IMR-90 (cell line): Measurements from ENCODE around the gene CAMP. TPM values are rescaled to one million over a fixed set of nuclear protein-coding genes. Genes with fewer than 3 reads are reported as not detected.

Source experiments
- ATAC-seq: fragments of 200-7000 bp; cut with Tn5 transposase; 2 replicates; pipeline ENCODE4 v1.9.1; 2020; ENCODE audit warnings: low read depth, mild to moderate bottlenecking, moderate library complexity
- BruUV-seq: library from RNA; stranded (reverse); fragments of 400-500 nt; replicated peaks from 2 replicates; lab custom pipeline; 2021; lab: Mats Ljungman, UMichigan
- CTCF ChIA-PET: fragments of 300-600 bp; formaldehyde crosslinking; extraction: SDS; loops from one replicate; lab custom pipeline; 2021; ENCODE audit warnings: antibody characterized with exemption; lab: Yijun Ruan, JAX
- POLR2A ChIA-PET: fragments of 300-600 bp; sonication (Branson Sonifier 250); formaldehyde crosslinking; loops from one replicate; lab custom pipeline; 2022; ENCODE audit warnings: antibody characterized with exemption; ENCODE audit not compliant: unreplicated experiment; lab: Charles Lee
- DNase-seq: peaks from one replicate; pipeline ENCODE4 v3.0.0; 2013
- H2AFZ ChIP-seq: replicated peaks from 2 replicates; pipeline ENCODE3; 2013; ENCODE audit warnings: low read length, mild to moderate bottlenecking; ENCODE audit not compliant: poor library complexity
- H2AK5ac ChIP-seq: 2 replicates; pipeline ENCODE4 v1.6.1; 2013; ENCODE audit warnings: low read depth, low read length, inconsistent platforms
- H2AK9ac ChIP-seq: replicated peaks from 2 replicates; pipeline ENCODE3; 2013; ENCODE audit warnings: mild to moderate bottlenecking, low read depth, low read length, moderate library complexity; ENCODE audit not compliant: poor library complexity
- H2BK120ac ChIP-seq: 2 replicates; pipeline ENCODE4 v1.6.1; 2013; ENCODE audit warnings: low read depth, low read length, inconsistent platforms
- H2BK15ac ChIP-seq: 3 replicates; pipeline ENCODE4 v1.6.1; 2013; ENCODE audit warnings: low read depth, low read length, inconsistent platforms
- H2BK20ac ChIP-seq: 2 replicates; pipeline ENCODE4 v1.6.1; 2013; ENCODE audit warnings: low read depth, mild to moderate bottlenecking, inconsistent platforms, low read length, moderate library complexity
- H2BK5ac ChIP-seq: 2 replicates; pipeline ENCODE4 v1.6.1; 2013; ENCODE audit warnings: mild to moderate bottlenecking, low read depth, low read length, inconsistent platforms; ENCODE audit not compliant: poor library complexity, severe bottlenecking
- H3K14ac ChIP-seq: replicated peaks from 2 replicates; pipeline ENCODE4 v1.6.1; 2013; ENCODE audit warnings: low read depth, low read length, inconsistent platforms
- H3K18ac ChIP-seq: 2 replicates; pipeline ENCODE4 v1.6.1; 2013; ENCODE audit warnings: low read depth, low read length, control low read depth
- H3K23ac ChIP-seq: 2 replicates; pipeline ENCODE4 v1.6.1; 2013; ENCODE audit warnings: low read depth, low read length, inconsistent platforms
- H3K27ac ChIP-seq: 2 replicates; pipeline ENCODE4 v1.5.1; 2013; ENCODE audit warnings: mild to moderate bottlenecking, control low read depth, low read length; ENCODE audit not compliant: insufficient read depth
- H3K27me3 ChIP-seq: 2 replicates; pipeline ENCODE4 v1.6.1; 2013; ENCODE audit warnings: low read length; ENCODE audit not compliant: control insufficient read depth, insufficient read depth
- H3K36me3 ChIP-seq: 2 replicates; pipeline ENCODE4 v1.6.1; 2013; ENCODE audit warnings: low read length, mixed read lengths; ENCODE audit not compliant: control insufficient read depth, insufficient read depth
- H3K4ac ChIP-seq: 2 replicates; pipeline ENCODE4 v1.6.1; 2013; ENCODE audit warnings: low read depth, low read length, inconsistent platforms
- H3K4me1 ChIP-seq: 2 replicates; pipeline ENCODE4 v1.6.1; 2013; ENCODE audit warnings: low read length, mixed read lengths; ENCODE audit not compliant: control insufficient read depth, insufficient read depth
- H3K4me2 ChIP-seq: 2 replicates; pipeline ENCODE4 v1.6.1; 2013; ENCODE audit warnings: low read depth, mild to moderate bottlenecking, control low read depth, low read length, moderate library complexity
- H3K4me3 ChIP-seq: 2 replicates; pipeline ENCODE4 v1.5.1; 2013; ENCODE audit warnings: low read depth, mild to moderate bottlenecking, control low read depth, low read length, moderate library complexity; ENCODE audit not compliant: insufficient read depth
- H3K56ac ChIP-seq: 2 replicates; pipeline ENCODE4 v1.6.1; 2013; ENCODE audit warnings: low read length, inconsistent platforms; ENCODE audit not compliant: insufficient read depth; ENCODE audit errors: extremely low read depth
- H3K79me1 ChIP-seq, 2 experiments: 2 replicates each; pipeline ENCODE4 v1.6.1; 2013; ENCODE audit warnings: low read length in 2 of 2, inconsistent platforms in 1 of 2, low read depth in 1 of 2
- H3K9ac ChIP-seq: 2 replicates; pipeline ENCODE4 v1.6.1; 2013; ENCODE audit warnings: low read depth, low read length, control low read depth
- H3K9me1 ChIP-seq: 2 replicates; pipeline ENCODE4 v1.6.1; 2013; ENCODE audit warnings: low read length, inconsistent platforms; ENCODE audit not compliant: insufficient read depth
- H3K9me3 ChIP-seq: 2 replicates; pipeline ENCODE4 v1.6.1; 2013; ENCODE audit warnings: low read length; ENCODE audit not compliant: control insufficient read depth, insufficient read depth
- H4K20me1 ChIP-seq: 2 replicates; pipeline ENCODE4 v1.6.1; 2013; ENCODE audit warnings: low read length, inconsistent platforms; ENCODE audit not compliant: insufficient read depth
- H4K5ac ChIP-seq: 2 replicates; pipeline ENCODE4 v1.6.1; 2013; ENCODE audit warnings: mild to moderate bottlenecking, low read depth, low read length, control low read depth
- H4K8ac ChIP-seq, 2 experiments: 2 replicates each; pipeline ENCODE4 v1.6.1; 2013; ENCODE audit warnings: low read depth in 2 of 2, low read length in 2 of 2, control low read depth in 1 of 2, inconsistent platforms in 1 of 2
- H4K91ac ChIP-seq: 2 replicates; pipeline ENCODE4 v1.6.1; 2013; ENCODE audit warnings: low read depth, low read length, inconsistent platforms; ENCODE audit not compliant: insufficient read depth
- CHD1 ChIP-seq: IDR thresholded peaks from 2 replicates; pipeline ENCODE4 v1.6.1; 2012; ENCODE audit warnings: low read depth, low read length, improper control_type of control experiment
- MXI1 ChIP-seq: IDR thresholded peaks from 2 replicates; pipeline ENCODE4 v1.6.1; 2012; ENCODE audit warnings: low read depth, mild to moderate bottlenecking, low read length, moderate library complexity, borderline replicate concordance
- POLR2A ChIP-seq: IDR thresholded peaks from 2 replicates; pipeline ENCODE4 v1.6.1; 2012; ENCODE audit warnings: mild to moderate bottlenecking, low read depth, low read length
- RAD21 ChIP-seq: IDR thresholded peaks from 2 replicates; pipeline ENCODE4 v1.6.1; 2012; ENCODE audit warnings: low read length, improper control_type of control experiment
- RCOR1 ChIP-seq: IDR thresholded peaks from 2 replicates; pipeline ENCODE4 v1.6.1; 2012; ENCODE audit warnings: mild to moderate bottlenecking, low read length, improper control_type of control experiment; ENCODE audit not compliant: insufficient replicate concordance
- RFX5 ChIP-seq: IDR thresholded peaks from 2 replicates; pipeline ENCODE4 v1.8.0; 2012; ENCODE audit warnings: low read depth, mild to moderate bottlenecking, low read length, moderate library complexity
- SMC3 ChIP-seq: fragments of 150-350 bp; IDR thresholded peaks from 2 replicates; pipeline ENCODE4 v1.6.1; 2016; ENCODE audit warnings: low read depth, mild to moderate bottlenecking, antibody characterized with exemption, low read length, moderate library complexity
- WGBS, 2 experiments: methylation state at CpG; one replicate each; pipeline versions ENCODE4 v1.1.5 to v1.1.7; 2013; ENCODE audit warnings: missing lambda C conversion rate in 2 of 2; ENCODE audit not compliant: insufficient read length in 1 of 2; ENCODE audit errors: extremely low coverage in 2 of 2; 5-methylcytosine and 5-hydroxymethylcytosine counted together
- dilution Hi-C: fragments of 300-500 bp; cut with HindIII; formaldehyde crosslinking; loops from one replicate; pipeline ENCODE4 v1.14.3; 2018; ENCODE audit warnings: low sequenced_read_pairs; ENCODE audit not compliant: unreplicated experiment
- in situ Hi-C: fragments of 300-500 bp; cut with MboI; formaldehyde crosslinking; loops from 3 replicates; pipeline ENCODE4 v1.14.3; 2019; ENCODE audit warnings: low sequenced_read_pairs, inconsistent platforms, mixed read lengths
- intact Hi-C: fragments of 100-400 bp; cut with micrococcal nuclease; formaldehyde crosslinking; loops from 2 replicates; pipeline ENCODE4 v1.10.0; 2022
- polyA plus RNA-seq, 3 experiments: library from polyadenylated mRNA; depleted of rRNA; stranded (reverse); fragments of >200 nt; gene quantifications; 2 replicates each; pipeline ENCODE4 v1.2.3, GENCODE V29; 2012; ENCODE audit warnings: low replicate concordance in 1 of 3
- total RNA-seq: library from RNA; depleted of rRNA; stranded (reverse); fragments of >200 nt; gene quantifications from 2 replicates; pipeline ENCODE4 v1.2.3, GENCODE V29; 2012
- TF ChIP-seq, protein P1 (sequence below): fragments of 150-350 bp; IDR thresholded peaks from 2 replicates; pipeline ENCODE4 v1.6.1; 2017; ENCODE audit warnings: mild to moderate bottlenecking, antibody characterized with exemption, low read length, low read depth
- TF ChIP-seq, protein P2 (sequence below): fragments of 150-350 bp; IDR thresholded peaks from 2 replicates; pipeline ENCODE4 v1.6.1; 2016; ENCODE audit warnings: low read depth, mild to moderate bottlenecking, low read length, moderate library complexity, borderline replicate concordance

Gene CAMP
- total and polyA plus RNA-seq, 2 of the 4 experiments (the other 2 are of a cell fraction): not detected

DNA sequence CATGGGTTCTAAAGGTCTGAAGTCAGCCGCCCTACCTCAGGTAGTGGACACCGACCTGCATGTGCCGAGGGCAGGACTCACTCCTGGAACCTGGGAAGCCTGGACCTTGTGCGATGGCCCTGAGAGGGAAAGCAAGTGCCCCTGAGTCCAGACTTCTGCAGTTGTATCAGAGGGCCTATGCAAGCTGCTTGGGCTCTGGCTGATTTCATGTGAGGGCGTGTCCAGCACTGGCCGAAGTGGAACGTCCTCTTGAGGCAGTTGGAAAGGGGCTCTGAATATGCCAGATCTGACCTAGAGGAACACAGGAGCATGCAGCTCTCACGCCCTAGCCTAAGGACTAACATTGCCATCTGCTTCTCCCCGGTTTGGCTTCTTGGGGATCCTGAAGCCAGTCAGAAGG, 2.5 kb upstream of the CAMP start:
- H3K36me3 ChIP-seq: no peaks in the 10 kb centered on the region
- H3K27me3 ChIP-seq: peaks cover 52% of the 10 kb centered on the region
- H4K91ac ChIP-seq: no peak overlapping the region
- H2BK5ac ChIP-seq: no peak overlapping the region
- no peak for DNase-seq
- CTCF ChIA-PET: no interaction called here
- no peak overlapping the region for H2AFZ ChIP-seq
- no peak overlapping the region for H2AK5ac ChIP-seq
- H3K14ac ChIP-seq: no peak overlapping the region
- TF ChIP-seq POLR2A (no peak), RFX5 (no peak), CHD1 (no peak), RAD21 (no peak), RCOR1 (no peak), MXI1 (no peak), SMC3 (no peak)
- TF ChIP-seq, protein P1, sequence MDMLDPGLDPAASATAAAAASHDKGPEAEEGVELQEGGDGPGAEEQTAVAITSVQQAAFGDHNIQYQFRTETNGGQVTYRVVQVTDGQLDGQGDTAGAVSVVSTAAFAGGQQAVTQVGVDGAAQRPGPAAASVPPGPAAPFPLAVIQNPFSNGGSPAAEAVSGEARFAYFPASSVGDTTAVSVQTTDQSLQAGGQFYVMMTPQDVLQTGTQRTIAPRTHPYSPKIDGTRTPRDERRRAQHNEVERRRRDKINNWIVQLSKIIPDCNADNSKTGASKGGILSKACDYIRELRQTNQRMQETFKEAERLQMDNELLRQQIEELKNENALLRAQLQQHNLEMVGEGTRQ: no peak
- TF ChIP-seq, protein P2, sequence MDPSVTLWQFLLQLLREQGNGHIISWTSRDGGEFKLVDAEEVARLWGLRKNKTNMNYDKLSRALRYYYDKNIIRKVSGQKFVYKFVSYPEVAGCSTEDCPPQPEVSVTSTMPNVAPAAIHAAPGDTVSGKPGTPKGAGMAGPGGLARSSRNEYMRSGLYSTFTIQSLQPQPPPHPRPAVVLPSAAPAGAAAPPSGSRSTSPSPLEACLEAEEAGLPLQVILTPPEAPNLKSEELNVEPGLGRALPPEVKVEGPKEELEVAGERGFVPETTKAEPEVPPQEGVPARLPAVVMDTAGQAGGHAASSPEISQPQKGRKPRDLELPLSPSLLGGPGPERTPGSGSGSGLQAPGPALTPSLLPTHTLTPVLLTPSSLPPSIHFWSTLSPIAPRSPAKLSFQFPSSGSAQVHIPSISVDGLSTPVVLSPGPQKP: no peak
- no peak overlapping the region for H4K8ac ChIP-seq
- ATAC-seq: no peak
- no TSS peak for BruUV-seq
- no peaks in the 10 kb centered on the region; the same call in 1 of the 2 replicates for H3K4me1 ChIP-seq
- no peak overlapping the region for H3K4ac ChIP-seq
- POLR2A ChIA-PET: no interaction called here
- no peak overlapping the region for H3K27ac ChIP-seq
- dilution Hi-C loops: no loop called here
- H2BK15ac ChIP-seq: no peak overlapping the region
- H4K5ac ChIP-seq: no peak overlapping the region
- no peak overlapping the region for H2AK9ac ChIP-seq
- H3K79me1 ChIP-seq: no peaks in the 10 kb centered on the region
- in situ Hi-C loops: no loop called here
- H2BK120ac ChIP-seq: no peak overlapping the region
- H3K56ac ChIP-seq: no peak overlapping the region
- no peak overlapping the region for H3K9ac ChIP-seq
- no peak overlapping the region for H2BK20ac ChIP-seq
- H3K4me2 ChIP-seq: no peak overlapping the region
- no peaks in the 10 kb centered on the region for H3K9me3 ChIP-seq
- WGBS, 2 experiments: 77% methylated on average over 4 of the region's 9 CpGs; no CpG with 5 or more reads in 1 of the 2 experiments
- H3K9me1 ChIP-seq: no peaks in the 10 kb centered on the region
- no peak overlapping the region for H3K4me3 ChIP-seq
- no peaks in the 10 kb centered on the region for H4K20me1 ChIP-seq
- intact Hi-C loops: no loop called here
- no peak overlapping the region for H3K23ac ChIP-seq
- no peak overlapping the region for H3K18ac ChIP-seq
